ENCODE measurements around the gene INO80D. TPM values are rescaled to one million over a fixed set of nuclear protein-coding genes. Genes with fewer than 3 reads are reported as not detected.
"Not testable (repeated sequence)": the region's sequence is repeated elsewhere in the genome, so short reads cannot be mapped to it uniquely, and the experiment has no call there.

INO80D gene
- total and polyA plus RNA-seq, 2 of the 13 experiments (the other 11 are each of a cell fraction or from before 2014, with no cell fraction given): 7.6 to 7.9 TPM

GRCh38 chr2:205988274-205988673, 97.7 kb downstream of the INO80D start:
- ATAC-seq: no peak
- CTCF ChIA-PET (ENCODE audit: low intra/inter-chr PET ratio, low total read pairs): no interaction called here
- intact Hi-C loops (cut with micrococcal nuclease; ENCODE audit: unreplicated experiment): loop anchor here (2.0 kb wide), 1 partner anchor 13 kb away; no protein-coding TSS in a partner anchor

GRCh38 chr2:205986334-205986733, 99.6 kb downstream of the INO80D start:
- WGBS (ENCODE audit: low lambda C conversion rate): 98% methylated on average over 9 of the region's 9 CpGs
- H3K9ac ChIP-seq (ENCODE audit: insufficient read depth, low read depth, low read length); H3K4me3 ChIP-seq (replicated peaks in 1 of 3; ENCODE audit: insufficient read depth in 1 of 3, low read depth in 2 of 3, low read length in 3 of 3); FAIRE-seq; in situ Hi-C loops (cut with HindIII; ENCODE audit: extremely low pct_ligation_motif_present, low pct_unique_long_range_greater_than_20kb); POLR2A ChIA-PET; intact Hi-C loops (cut with micrococcal nuclease; ENCODE audit: unreplicated experiment); DNase-seq (ENCODE audit: low spot score); CTCF ChIA-PET (ENCODE audit: low intra/inter-chr PET ratio, low total read pairs); H3K36me3 ChIP-seq (replicated peaks in 1 of 2; ENCODE audit: control insufficient read depth in 1 of 2, insufficient read depth in 2 of 2, low read length in 2 of 2); H4K20me1 ChIP-seq (ENCODE audit: insufficient read depth, low read length); H3K27me3 ChIP-seq (ENCODE audit: control insufficient read depth in 1 of 2, insufficient read depth in 2 of 2, low read length in 2 of 2); H3K4me2 ChIP-seq (ENCODE audit: low read depth, low read length); ATAC-seq; BruUV-seq (replicated peaks); H3K27ac ChIP-seq (ENCODE audit: extremely low read length, insufficient read depth, low read length); H3K79me2 ChIP-seq (ENCODE audit: insufficient read depth, low read length); H3K9me3 ChIP-seq (ENCODE audit: low read length): not testable (repeated sequence)
- H2AFZ ChIP-seq (ENCODE audit: low read length): peak overlapping the region; percentile 73
- peaks cover 56% of the 10 kb centered on the region for H3K4me1 ChIP-seq (ENCODE audit: insufficient read depth, low read length)

More at GRCh38 chr2:205988274-205988673, 97.7 kb downstream of the INO80D start:
- Histone ChIP-seq H3K4me1 (ENCODE audit: insufficient read depth, low read length) (peaks cover 56% of the 10 kb centered on the region), H3K9me3 (ENCODE audit: low read length) (no peaks in the 10 kb centered on the region), H3K36me3 (replicated peaks in 1 of 2; ENCODE audit: control insufficient read depth in 1 of 2, insufficient read depth in 2 of 2, low read length in 2 of 2) (no peaks in the 10 kb centered on the region), H3K27me3 (ENCODE audit: control insufficient read depth in 1 of 2, insufficient read depth in 2 of 2, low read length in 2 of 2) (no peaks in the 10 kb centered on the region), H4K20me1 (ENCODE audit: insufficient read depth, low read length) (no peaks in the 10 kb centered on the region), H2AFZ (ENCODE audit: low read length) (no peak overlapping the region), H3K4me2 (ENCODE audit: low read depth, low read length) (no peak overlapping the region), H3K4me3 (replicated peaks in 1 of 3; ENCODE audit: insufficient read depth in 1 of 3, low read depth in 2 of 3, low read length in 3 of 3) (no peak overlapping the region), H3K79me2 (ENCODE audit: insufficient read depth, low read length) (no peaks in the 10 kb centered on the region), H3K27ac (ENCODE audit: extremely low read length, insufficient read depth, low read length) (no peak overlapping the region), H3K9ac (ENCODE audit: insufficient read depth, low read depth, low read length) (no peak overlapping the region)
- TF ChIP-seq SMARCC2 (IDR thresholded peaks at IDR 0.05) (no peak), RBM22 (optimal IDR thresholded peaks at IDR 0.05; ENCODE audit: low read length) (peak; percentile 77)
- POLR2A ChIA-PET: no interaction called here
- FAIRE-seq: no peak
- in situ Hi-C loops (cut with HindIII; ENCODE audit: extremely low pct_ligation_motif_present, low pct_unique_long_range_greater_than_20kb): no loop called here
- 97% methylated on average over 6 of the region's 6 CpGs for WGBS (ENCODE audit: low lambda C conversion rate)
- BruUV-seq (replicated peaks): no TSS peak
- no peak for DNase-seq (ENCODE audit: low spot score)

- intact Hi-C loops (cut with micrococcal nuclease; ENCODE audit: unreplicated experiment) (no loop called here), in situ Hi-C loops (cut with HindIII; ENCODE audit: extremely low pct_ligation_motif_present, low pct_unique_long_range_greater_than_20kb) (no loop called here)
- Histone ChIP-seq H2AFZ (ENCODE audit: low read length) (no peak overlapping the region), H3K9ac (ENCODE audit: insufficient read depth, low read depth, low read length) (no peak overlapping the region), H3K27me3 (ENCODE audit: control insufficient read depth in 1 of 2, insufficient read depth in 2 of 2, low read length in 2 of 2) (no peaks in the 10 kb centered on the region), H3K4me3 (replicated peaks in 1 of 3; ENCODE audit: insufficient read depth in 1 of 3, low read depth in 2 of 3, low read length in 3 of 3) (no peak overlapping the region), H4K20me1 (ENCODE audit: insufficient read depth, low read length) (no peaks in the 10 kb centered on the region), H3K4me1 (ENCODE audit: insufficient read depth, low read length) (peaks cover 52% of the 10 kb centered on the region), H3K36me3 (replicated peaks in 1 of 2; ENCODE audit: control insufficient read depth in 1 of 2, insufficient read depth in 2 of 2, low read length in 2 of 2) (no peaks in the 10 kb centered on the region), H3K27ac (ENCODE audit: extremely low read length, insufficient read depth, low read length) (no peak overlapping the region), H3K9me3 (ENCODE audit: low read length) (no peaks in the 10 kb centered on the region), H3K79me2 (ENCODE audit: insufficient read depth, low read length) (no peaks in the 10 kb centered on the region), H3K4me2 (ENCODE audit: low read depth, low read length) (no peak overlapping the region)
- FAIRE-seq: no peak
- TF ChIP-seq TAF1 (CRISPR knock-in tag; IDR thresholded peaks at IDR 0.05): no peak
- no peak for TF ChIP-seq ZNF496 (CRISPR knock-in tag; IDR thresholded peaks at IDR 0.05; ENCODE audit: insufficient replicate concordance)
- TF ChIP-seq ELF3 (CRISPR knock-in tag; IDR thresholded peaks at IDR 0.05): no peak
- BruUV-seq (replicated peaks): no TSS peak
- ChIA-PET CTCF (ENCODE audit: low intra/inter-chr PET ratio, low total read pairs) (no interaction called here), POLR2A (no interaction called here)
- no peak for ATAC-seq
- no peak for DNase-seq (ENCODE audit: low spot score)
- 94% methylated on average over 6 of the region's 6 CpGs for WGBS (ENCODE audit: low lambda C conversion rate)
Observed at GRCh38 chr2:205984381-205984780, 101.6 kb downstream of the INO80D start.

Measured in HepG2 (cell line).